GM23338 (cell line): Measurements from ENCODE around the gene PLA2G1B. TPM values are rescaled to one million over a fixed set of nuclear protein-coding genes. Genes with fewer than 3 reads are reported as not detected.

Experiments
- ATAC-seq: fragments of 200-7000 bp; cut with Tn5 transposase; 3 replicates; pipeline ENCODE4 v1.9.1; 2020
- DNase-seq: peaks from one replicate; pipeline ENCODE4 v3.0.0-alpha.2; 2015; ENCODE audit warnings: low spot score
- H2AFZ ChIP-seq: fragments of 200-600 bp; sonication (generic); 2 replicates; pipeline ENCODE4 v1.8.0; 2016; ENCODE audit warnings: antibody characterized with exemption, mild to moderate bottlenecking, moderate library complexity
- H3F3A ChIP-seq: fragments of 200-600 bp; sonication (generic); replicated peaks from 2 replicates; pipeline ENCODE4 v1.8.0; 2017; ENCODE audit warnings: antibody characterized with exemption, mixed run types, low read depth
- H3K27ac ChIP-seq: fragments of 200-600 bp; sonication (generic); 2 replicates; pipeline ENCODE4 v1.6.1; 2016; ENCODE audit warnings: low read depth
- H3K27me3 ChIP-seq: fragments of 200-600 bp; sonication (generic); 2 replicates; pipeline ENCODE4 v1.8.0; 2016; ENCODE audit warnings: mild to moderate bottlenecking, mixed run types, moderate library complexity; ENCODE audit not compliant: insufficient read depth
- H3K36me3 ChIP-seq: fragments of 200-600 bp; sonication (generic); 2 replicates; pipeline ENCODE4 v1.8.0; 2016; ENCODE audit warnings: mild to moderate bottlenecking; ENCODE audit not compliant: insufficient read depth
- H3K4me1 ChIP-seq: fragments of 200-600 bp; sonication (generic); 2 replicates; pipeline ENCODE4 v1.8.0; 2016; ENCODE audit warnings: mild to moderate bottlenecking, moderate library complexity; ENCODE audit not compliant: insufficient read depth
- H3K4me2 ChIP-seq: fragments of 200-600 bp; sonication (generic); 2 replicates; pipeline ENCODE4 v1.7.1; 2017; ENCODE audit warnings: mixed run types
- H3K4me3 ChIP-seq: fragments of 200-600 bp; sonication (generic); 2 replicates; pipeline ENCODE4 v1.6.1; 2016; ENCODE audit warnings: mixed run types
- H3K79me2 ChIP-seq: fragments of 200-600 bp; sonication (generic); replicated peaks from 2 replicates; pipeline ENCODE4 v1.8.0; 2017; ENCODE audit warnings: mild to moderate bottlenecking; ENCODE audit not compliant: insufficient read depth
- H3K9me2 ChIP-seq: fragments of 200-600 bp; sonication (generic); 2 replicates; pipeline ENCODE4 v1.8.0; 2017; ENCODE audit not compliant: insufficient read depth
- H4K20me1 ChIP-seq: fragments of 200-600 bp; sonication (generic); replicated peaks from 2 replicates; pipeline ENCODE4 v1.8.0; 2017; ENCODE audit warnings: mild to moderate bottlenecking; ENCODE audit not compliant: insufficient read depth
- H3K27ac Mint-ChIP-seq: 2 replicates; pipeline ENCODE4 v1.8.0; 2020; ENCODE audit warnings: inconsistent platforms, mild to moderate bottlenecking, moderate library complexity, mixed read lengths
- H3K27me3 Mint-ChIP-seq: 3 replicates; pipeline ENCODE4 v1.8.0; 2022; ENCODE audit warnings: low read depth, mild to moderate bottlenecking, moderate library complexity, mixed read lengths, inconsistent platforms; ENCODE audit not compliant: insufficient read depth, poor library complexity
- H3K36me3 Mint-ChIP-seq: 3 replicates; pipeline ENCODE4 v1.8.0; 2021; ENCODE audit warnings: low read depth, mild to moderate bottlenecking, inconsistent platforms, moderate library complexity, mixed read lengths
- H3K4me1 Mint-ChIP-seq: 3 replicates; pipeline ENCODE4 v1.8.0; 2020; ENCODE audit warnings: mild to moderate bottlenecking, inconsistent platforms, mixed read lengths
- H3K4me3 Mint-ChIP-seq: 3 replicates; pipeline ENCODE4 v1.8.0; 2021; ENCODE audit warnings: moderate library complexity, mild to moderate bottlenecking, inconsistent platforms, mixed read lengths
- H3K9me3 Mint-ChIP-seq: 3 replicates; pipeline ENCODE4 v1.8.0; 2020; ENCODE audit warnings: moderate library complexity, mild to moderate bottlenecking, inconsistent platforms, mixed read lengths
- CREB1 ChIP-seq: fragments of 250-450 bp; sonication (Bioruptor Pico); IDR thresholded peaks from 2 replicates; pipeline ENCODE4 v1.5.0; 2020; ENCODE audit warnings: low read depth, mild to moderate bottlenecking, moderate library complexity
- CTCF ChIP-seq, 2 experiments: fragments of 200-600 bp in 1 of 2; sonication (generic) in 1 of 2; conservative IDR thresholded peaks; 2 replicates each; pipeline versions ENCODE4 v1.5.1 to v1.6.1; 2016 to 2017; ENCODE audit warnings: antibody characterized with exemption in 2 of 2, low read depth in 2 of 2, mild to moderate bottlenecking in 2 of 2, moderate library complexity in 1 of 2
- ETS1 ChIP-seq: IDR thresholded peaks from 2 replicates; pipeline ENCODE4 v1.6.1; 2016; ENCODE audit warnings: antibody characterized with exemption
- EZH2 ChIP-seq: fragments of 200-600 bp; sonication (generic); IDR thresholded peaks from one replicate; pipeline ENCODE4 v1.8.0; 2017; ENCODE audit warnings: antibody characterized with exemption, mild to moderate bottlenecking, low read depth; ENCODE audit not compliant: unreplicated experiment
- EZH2phosphoT487 ChIP-seq: fragments of 200-600 bp; sonication (generic); IDR thresholded peaks from one replicate; pipeline ENCODE4 v1.8.1; 2018; ENCODE audit warnings: antibody characterized with exemption; ENCODE audit not compliant: unreplicated experiment
- POLR2AphosphoS5 ChIP-seq: IDR thresholded peaks from 2 replicates; pipeline ENCODE4 v1.6.1; 2016; ENCODE audit warnings: antibody characterized with exemption, low read depth
- REST ChIP-seq: IDR thresholded peaks from one replicate; pipeline ENCODE4 v1.6.1; 2018; ENCODE audit warnings: antibody characterized with exemption; ENCODE audit not compliant: unreplicated experiment
- ZNF114 ChIP-seq: fragments of 250-450 bp; sonication (Bioruptor Pico); IDR thresholded peaks from 2 replicates; pipeline ENCODE4 v1.5.0; 2020; ENCODE audit warnings: mild to moderate bottlenecking, moderate library complexity
- ZNF331 ChIP-seq: fragments of 250-450 bp; sonication (Bioruptor Pico); IDR thresholded peaks from 2 replicates; pipeline ENCODE4 v1.5.0; 2020; ENCODE audit warnings: low read depth, mild to moderate bottlenecking, moderate library complexity
- ZNF462 ChIP-seq: fragments of 250-450 bp; sonication (Bioruptor Pico); IDR thresholded peaks from 2 replicates; pipeline ENCODE4 v1.5.0; 2020; ENCODE audit warnings: mild to moderate bottlenecking, moderate library complexity
- polyA plus RNA-seq: library from polyadenylated mRNA; unstranded; fragments of >200 nt; fragmentation: Nextera tagmentation; extraction: Ambion mirVana; gene quantifications from 2 replicates; pipeline ENCODE4 v1.2.1, GENCODE V29; 2016
- total RNA-seq: library from RNA; depleted of rRNA; stranded (reverse); fragments of >200 nt; shearing (Covaris generic); gene quantifications from 2 replicates; pipeline ENCODE4 v1.2.3, GENCODE V29; 2014

The PLA2G1B gene
- total and polyA plus RNA-seq, 2 experiments from 2014 or later = not detected

GRCh38 chr12:120286768-120287490, 40.6 kb downstream of the PLA2G1B start (continued):
- no peak for TF ChIP-seq ZNF462 (CRISPR knock-in tag)
- TF ChIP-seq EZH2 = no peak
- TF ChIP-seq POLR2AphosphoS5 = no peak
- no peak for TF ChIP-seq ZNF331 (CRISPR knock-in tag)

- no peak overlapping the region for H3K4me3 Mint-ChIP-seq
- peaks cover 6% of the 10 kb centered on the region for H3K4me1 Mint-ChIP-seq
- Histone ChIP-seq H3F3A (no peaks in the 10 kb centered on the region), H4K20me1 (no peaks in the 10 kb centered on the region), H3K9me2 (no peaks in the 10 kb centered on the region), H3K27me3 (no peaks in the 10 kb centered on the region), H3K4me2 (no peak overlapping the region), H3K4me3 (no peak overlapping the region), H2AFZ (no peak overlapping the region), H3K36me3 (no peaks in the 10 kb centered on the region), H3K27ac (no peak overlapping the region), H3K4me1 (no peaks in the 10 kb centered on the region), H3K79me2 (no peaks in the 10 kb centered on the region)
- no peak overlapping the region for H3K27ac Mint-ChIP-seq
- peaks cover 10% of the 10 kb centered on the region for H3K9me3 Mint-ChIP-seq
- DNase-seq = no peak
- H3K27me3 Mint-ChIP-seq = peaks cover 11% of the 10 kb centered on the region
- peaks cover 2% of the 10 kb centered on the region; the same call in 2 of the 3 replicates for H3K36me3 Mint-ChIP-seq
- no peak for ATAC-seq
- TF ChIP-seq ZNF114 (CRISPR knock-in tag) (no peak), EZH2phosphoT487 (no peak), REST (no peak), POLR2AphosphoS5 (no peak), CTCF (conservative IDR thresholded peaks at IDR 0.05; ENCODE audit: low read depth in 2 of 2) (no peak), EZH2 (no peak), ZNF331 (CRISPR knock-in tag) (no peak), ETS1 (no peak), CREB1 (CRISPR knock-in tag) (no peak)
Observed at GRCh38 chr12:120284381-120284780, 43.2 kb downstream of the PLA2G1B start.
